Measurements from ENCODE around the gene THOC2.
"Not testable (repeated sequence)": the region's sequence is repeated elsewhere in the genome, so short reads cannot be mapped to it uniquely, and the experiment has no call there.

Gene THOC2

GRCh38 chrX:123663720-123664119 lies 69.1 kb downstream of the THOC2 start:
- DNase-seq: not testable (repeated sequence)

GRCh38 chrX:123656507-123656906 lies 76.3 kb downstream of the THOC2 start:
- not testable (repeated sequence) for DNase-seq

- not testable (repeated sequence) for DNase-seq
These were observed 84.1 kb downstream of the THOC2 start for GRCh38 chrX:123648811-123649181.

- DNase-seq: peak in 2 of 5 donors; percentile 0 to 18
These were observed 84.6 kb downstream of the THOC2 start for GRCh38 chrX:123648028-123648810.

- no peak for DNase-seq
These were observed 85.6 kb downstream of the THOC2 start for GRCh38 chrX:123647244-123647643.

- DNase-seq: no peak
These were observed 103.3 kb downstream of the THOC2 start for GRCh38 chrX:123629502-123629901.

- DNase-seq: peak in 1 of 5 donors; percentile 4
These were observed 105.9 kb downstream of the THOC2 start for GRCh38 chrX:123626962-123627361.

- no peak for DNase-seq
These were observed 106.9 kb downstream of the THOC2 start for GRCh38 chrX:123625952-123626351.

- DNase-seq: no peak
These were observed 107.4 kb downstream of the THOC2 start for GRCh38 chrX:123625477-123625876.

- no peak for DNase-seq
These were observed 115.8 kb downstream of the THOC2 start for GRCh38 chrX:123617007-123617406.

- DNase-seq: no peak
These were observed 121.9 kb downstream of the THOC2 start for GRCh38 chrX:123610915-123611314.

GRCh38 chrX:123607806-123608205 lies 125.0 kb downstream of the THOC2 start:
- DNase-seq: no peak

- no peak for DNase-seq
These were observed 125.6 kb downstream of the THOC2 start for GRCh38 chrX:123607270-123607669.

- no peak for DNase-seq
These were observed 129.4 kb downstream of the THOC2 start for GRCh38 chrX:123603491-123603890.

- no peak for DNase-seq
These were observed 131.4 kb downstream of the THOC2 start for GRCh38 chrX:123601437-123601836.

- DNase-seq: no peak
These were observed 132.7 kb downstream of the THOC2 start for GRCh38 chrX:123600181-123600580.

GRCh38 chrX:123590842-123591486 lies 141.9 kb downstream of the THOC2 start:
- DNase-seq: peak in 1 of 5 donors; percentile 30

- DNase-seq: no peak
These were observed 144.1 kb downstream of the THOC2 start for GRCh38 chrX:123588723-123589122.

- no peak for DNase-seq
These were observed 151.3 kb downstream of the THOC2 start for GRCh38 chrX:123581586-123581985.

GRCh38 chrX:123580792-123581191 lies 152.1 kb downstream of the THOC2 start:
- DNase-seq: no peak

GRCh38 chrX:123574027-123574426 lies 158.8 kb downstream of the THOC2 start:
- DNase-seq: not testable (repeated sequence)

GRCh38 chrX:123570011-123570590 lies 162.8 kb downstream of the THOC2 start:
- no peak for DNase-seq

- no peak for DNase-seq
These were observed 169.7 kb downstream of the THOC2 start for GRCh38 chrX:123563167-123563566.
